Stimulated activated CD4-positive, alpha-beta T cell treated with anti-CD3 and anti-CD28 coated beads, Interleukin-1b, Interleukin-23, amount 100 ng/mL, for 1 hour (primary cell): ENCODE data around the gene AP4B1.
"Not testable (repeated sequence)": the region's sequence is repeated elsewhere in the genome, so short reads cannot be mapped to it uniquely, and the experiment has no call there.

Source experiments
- DNase-seq, 2 donors: peaks; one replicate each; pipeline ENCODE4 v3.0.0-alpha.2; 2020; ENCODE audit warnings: low read depth in 2 of 2

AP4B1 gene

DNA sequence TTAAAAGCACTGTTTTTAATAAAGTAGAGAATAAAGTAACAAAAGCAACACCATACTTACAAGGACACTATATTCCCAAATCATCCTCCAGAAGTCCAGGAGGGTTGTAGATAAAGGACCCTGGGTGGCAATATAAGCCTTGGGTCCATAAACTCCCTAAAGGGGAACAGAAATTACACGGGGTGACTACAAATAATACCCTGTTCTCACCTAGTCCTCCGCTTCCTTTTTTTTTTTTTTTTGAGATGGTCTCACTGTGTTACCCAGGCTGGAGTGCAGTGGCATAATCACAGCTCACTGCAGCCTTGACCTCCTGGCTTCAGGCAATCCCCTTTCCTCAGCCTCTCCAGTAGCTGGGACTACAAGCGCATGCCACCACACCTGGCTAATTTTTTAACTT is 46.2 kb downstream of the AP4B1 start:
- DNase-seq = no peak

DNA sequence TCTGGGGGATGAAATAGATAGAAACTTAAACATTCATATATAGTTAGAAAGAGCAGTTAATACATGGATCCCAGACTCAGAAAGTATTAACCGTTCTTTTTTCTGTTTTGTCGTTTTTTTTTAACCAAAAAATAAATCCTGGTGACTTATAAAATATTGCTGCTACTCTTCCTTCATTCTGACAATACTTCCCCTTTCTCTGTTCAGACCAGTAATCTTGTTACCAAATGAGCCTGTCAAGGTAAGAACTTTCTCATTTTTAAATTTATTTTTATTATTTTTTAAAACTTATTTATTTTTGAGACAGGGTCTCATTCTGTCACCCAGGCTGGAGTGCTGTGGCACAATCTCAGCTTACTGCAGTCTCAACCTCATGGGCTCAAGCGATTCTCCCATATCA is 46.8 kb downstream of the AP4B1 start:
- DNase-seq = no peak

GRCh38 chr1:113856401-113856790 is 48.2 kb downstream of the AP4B1 start:
- DNase-seq = no peak

DNA sequence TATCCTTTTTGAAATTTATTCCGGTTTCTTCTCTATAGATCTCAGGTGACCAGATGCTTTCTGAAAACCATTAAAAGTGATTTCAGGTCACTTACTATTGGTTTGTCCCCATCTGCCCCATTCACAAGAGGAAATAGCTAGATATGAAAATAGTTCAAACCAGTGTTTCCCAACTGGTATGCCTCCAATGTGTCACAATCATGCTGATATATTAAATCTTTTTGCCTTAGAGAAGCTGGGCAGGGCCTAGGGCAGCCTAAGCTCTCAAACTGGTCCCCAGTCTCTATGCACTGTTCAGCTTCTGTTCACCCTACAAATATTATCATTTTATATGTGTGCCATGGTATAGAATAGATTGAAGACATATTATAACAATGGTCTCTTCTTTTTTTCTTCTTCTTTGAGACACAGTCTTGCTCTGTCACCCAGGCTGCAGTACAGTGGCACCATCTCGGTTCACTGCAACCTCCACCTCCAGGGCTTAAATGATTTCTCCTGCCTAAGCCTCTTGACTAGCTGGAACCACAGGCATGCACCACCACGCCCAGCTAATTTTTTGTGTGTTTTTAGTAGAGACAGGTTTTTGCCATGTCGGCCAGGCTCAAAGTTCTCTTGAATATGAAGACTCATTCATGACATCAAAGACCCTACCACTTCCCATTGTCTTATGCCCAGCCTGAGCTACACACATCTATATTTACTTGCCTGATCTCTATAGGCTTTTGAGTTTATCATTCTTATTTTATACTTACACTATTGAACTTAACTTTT is 48.8 kb downstream of the AP4B1 start:
- DNase-seq = no peak

GRCh38 chr1:113854234-113854633 is 50.4 kb downstream of the AP4B1 start:
- DNase-seq = no peak

- not testable (repeated sequence) for DNase-seq
Measured at GRCh38 chr1:113852694-113853093, 51.9 kb downstream of the AP4B1 start.

DNA sequence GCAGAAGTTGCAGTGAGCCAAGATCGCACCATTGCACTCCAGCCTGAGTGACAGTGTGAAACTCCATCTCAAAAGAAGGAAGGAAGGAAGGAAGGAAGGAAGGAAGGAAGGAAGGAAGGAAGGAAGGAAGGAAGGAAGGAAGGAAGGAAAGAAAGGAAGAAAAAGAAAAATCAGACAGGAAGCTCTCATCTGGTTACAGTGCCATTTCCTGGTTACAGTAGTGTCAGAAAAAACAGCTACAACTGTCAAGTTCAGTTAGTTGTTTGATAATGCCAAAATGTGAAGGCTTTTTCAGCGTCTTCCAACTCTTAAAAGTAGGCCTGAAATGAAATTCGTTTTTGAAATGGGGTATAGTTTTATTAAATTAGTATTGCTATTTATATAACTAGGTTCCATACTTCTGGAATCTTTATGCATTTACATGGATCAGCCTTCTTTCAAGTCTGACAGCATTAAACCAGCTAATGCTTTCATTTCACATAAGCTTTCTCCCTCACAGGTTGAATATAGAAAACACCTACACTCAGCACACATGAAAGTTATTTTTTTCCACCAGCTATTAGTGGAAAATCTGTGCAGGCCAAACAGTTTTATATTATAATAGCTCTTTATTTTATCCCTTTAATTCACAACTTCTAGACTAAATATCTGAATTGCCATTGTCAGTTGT is 54.3 kb downstream of the AP4B1 start:
- DNase-seq = no peak

DNA sequence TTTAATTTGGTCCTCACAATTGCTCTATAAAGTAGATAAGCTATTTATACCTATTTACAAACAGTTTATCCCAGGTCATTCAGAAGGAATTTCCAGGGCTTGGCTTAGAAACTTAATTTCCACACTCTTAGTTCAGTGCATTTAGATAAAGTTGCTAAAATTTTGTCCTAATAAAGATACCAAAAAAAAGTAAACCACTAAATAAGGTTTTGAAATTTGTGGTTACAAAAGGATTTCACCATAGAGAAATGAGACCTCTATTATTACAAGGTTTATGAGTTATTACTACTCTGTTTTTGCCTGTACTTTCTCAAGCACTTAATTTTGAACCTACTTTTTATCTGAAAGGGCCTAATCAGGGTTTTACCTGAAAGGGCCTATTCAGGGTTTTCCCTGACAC is 55.5 kb downstream of the AP4B1 start:
- no peak for DNase-seq

GRCh38 chr1:113846391-113847035 is 58.1 kb downstream of the AP4B1 start:
- no peak for DNase-seq
